ENCODE measurements around the gene FMNL2. TPM values are rescaled to one million over a fixed set of nuclear protein-coding genes. Genes with fewer than 3 reads are reported as not detected.
A peak's percentile ranks its signal among the peaks of the same experiment; 100 is the strongest.
"Not testable (repeated sequence)": the region's sequence is repeated elsewhere in the genome, so short reads cannot be mapped to it uniquely, and the experiment has no call there.

Gene FMNL2
- total RNA-seq, 1 donor from 2014 or later = 166 TPM

- Mint-ChIP-seq H3K36me3 (ENCODE audit: unreplicated experiment) (no peaks in the 10 kb centered on the region), H3K27me3 (ENCODE audit: unreplicated experiment) (peaks cover 5% of the 10 kb centered on the region), H3K4me1 (ENCODE audit: low read depth, unreplicated experiment) (peaks cover 70% of the 10 kb centered on the region)
Observed at GRCh38 chr2:152468899-152469692, 134.1 kb downstream of the FMNL2 start.

DNA sequence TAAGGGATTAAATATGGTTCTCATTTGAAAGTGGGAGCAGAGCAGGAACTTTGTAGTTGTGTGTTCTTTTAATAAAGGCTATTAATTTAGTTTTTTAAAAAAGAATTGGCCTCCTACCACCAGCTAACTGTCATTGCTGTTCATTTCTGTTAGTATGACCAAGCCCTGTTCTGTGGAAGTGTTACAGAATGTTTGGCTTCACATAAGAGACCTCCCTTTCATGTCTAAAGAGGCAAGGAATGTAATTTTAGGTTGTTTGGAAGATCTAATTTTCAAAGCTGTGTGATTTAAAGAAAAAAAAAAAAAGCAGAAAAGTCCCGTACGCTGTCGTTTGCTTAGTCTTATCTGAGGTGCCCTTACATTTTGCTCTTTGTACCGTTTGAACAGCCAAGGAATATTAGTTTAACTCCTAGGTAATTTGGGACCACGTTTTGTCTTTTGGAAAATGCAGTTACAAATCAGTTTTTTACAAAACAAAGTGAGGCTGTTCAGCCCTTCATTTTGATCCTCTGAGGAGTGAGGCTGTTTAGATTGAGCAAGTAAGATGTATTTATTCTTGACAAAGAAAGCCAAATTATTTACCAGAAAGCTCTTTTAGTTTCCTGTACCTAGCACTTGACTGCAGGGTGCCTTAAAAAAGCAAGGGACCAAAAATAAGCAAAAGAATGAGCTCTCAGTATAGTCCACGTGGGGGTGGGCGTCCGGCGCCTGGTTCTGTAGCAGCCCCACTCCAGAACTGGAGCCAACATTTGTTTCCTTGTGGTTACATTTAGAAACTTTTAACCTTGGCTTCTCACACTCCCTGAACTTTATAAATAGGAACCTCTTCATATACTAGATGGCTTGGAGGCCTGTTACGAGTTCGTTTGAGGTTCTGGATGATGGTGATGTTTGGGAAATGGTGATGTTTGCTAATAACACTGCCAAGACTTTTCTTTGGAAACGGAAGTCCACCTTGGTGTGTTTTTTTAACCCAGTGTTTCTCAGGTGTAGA is 136.2 kb downstream of the FMNL2 start:
- Mint-ChIP-seq H3K27ac (ENCODE audit: unreplicated experiment) (no peak overlapping the region), H3K4me1 (ENCODE audit: low read depth, unreplicated experiment) (peaks cover 53% of the 10 kb centered on the region)

More at GRCh38 chr2:152468899-152469692, 134.1 kb downstream of the FMNL2 start:
- TF ChIP-seq, protein P1, sequence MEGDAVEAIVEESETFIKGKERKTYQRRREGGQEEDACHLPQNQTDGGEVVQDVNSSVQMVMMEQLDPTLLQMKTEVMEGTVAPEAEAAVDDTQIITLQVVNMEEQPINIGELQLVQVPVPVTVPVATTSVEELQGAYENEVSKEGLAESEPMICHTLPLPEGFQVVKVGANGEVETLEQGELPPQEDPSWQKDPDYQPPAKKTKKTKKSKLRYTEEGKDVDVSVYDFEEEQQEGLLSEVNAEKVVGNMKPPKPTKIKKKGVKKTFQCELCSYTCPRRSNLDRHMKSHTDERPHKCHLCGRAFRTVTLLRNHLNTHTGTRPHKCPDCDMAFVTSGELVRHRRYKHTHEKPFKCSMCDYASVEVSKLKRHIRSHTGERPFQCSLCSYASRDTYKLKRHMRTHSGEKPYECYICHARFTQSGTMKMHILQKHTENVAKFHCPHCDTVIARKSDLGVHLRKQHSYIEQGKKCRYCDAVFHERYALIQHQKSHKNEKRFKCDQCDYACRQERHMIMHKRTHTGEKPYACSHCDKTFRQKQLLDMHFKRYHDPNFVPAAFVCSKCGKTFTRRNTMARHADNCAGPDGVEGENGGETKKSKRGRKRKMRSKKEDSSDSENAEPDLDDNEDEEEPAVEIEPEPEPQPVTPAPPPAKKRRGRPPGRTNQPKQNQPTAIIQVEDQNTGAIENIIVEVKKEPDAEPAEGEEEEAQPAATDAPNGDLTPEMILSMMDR (IDR thresholded peaks at IDR 0.05; ENCODE audit: partially characterized antibody, unreplicated experiment) = no peak
- Mint-ChIP-seq H3K27ac (ENCODE audit: unreplicated experiment) (peak overlapping the region; percentile 16), H3K9me3 (ENCODE audit: unreplicated experiment) (peaks cover 8% of the 10 kb centered on the region), H3K4me3 (ENCODE audit: unreplicated experiment) (peak overlapping the region; percentile 13)
- DNase-seq = no peak

GRCh38 chr2:152472481-152472887 is 137.5 kb downstream of the FMNL2 start:
- Mint-ChIP-seq H3K4me3 (ENCODE audit: unreplicated experiment) (no peak overlapping the region), H3K27me3 (ENCODE audit: unreplicated experiment) (peaks cover 3% of the 10 kb centered on the region), H3K36me3 (ENCODE audit: unreplicated experiment) (no peaks in the 10 kb centered on the region), H3K9me3 (ENCODE audit: unreplicated experiment) (peaks cover 2% of the 10 kb centered on the region), H3K27ac (ENCODE audit: unreplicated experiment) (no peak overlapping the region), H3K4me1 (ENCODE audit: low read depth, unreplicated experiment) (peaks cover 42% of the 10 kb centered on the region)
- DNase-seq = no peak
- TF ChIP-seq, protein P1 (IDR thresholded peaks at IDR 0.05; ENCODE audit: partially characterized antibody, unreplicated experiment) = no peak

More for the DNA sequence above, 136.2 kb downstream of the FMNL2 start:
- Mint-ChIP-seq H3K36me3 (ENCODE audit: unreplicated experiment) (no peaks in the 10 kb centered on the region), H3K27me3 (ENCODE audit: unreplicated experiment) (peaks cover 2% of the 10 kb centered on the region), H3K9me3 (ENCODE audit: unreplicated experiment) (peaks cover 2% of the 10 kb centered on the region), H3K4me3 (ENCODE audit: unreplicated experiment) (no peak overlapping the region)
- DNase-seq = no peak
- TF ChIP-seq, protein P1 (IDR thresholded peaks at IDR 0.05; ENCODE audit: partially characterized antibody, unreplicated experiment) = no peak

- peaks cover 2% of the 10 kb centered on the region for H3K9me3 Mint-ChIP-seq (ENCODE audit: unreplicated experiment)
Observed at GRCh38 chr2:152473151-152473857, 138.3 kb downstream of the FMNL2 start.

DNA sequence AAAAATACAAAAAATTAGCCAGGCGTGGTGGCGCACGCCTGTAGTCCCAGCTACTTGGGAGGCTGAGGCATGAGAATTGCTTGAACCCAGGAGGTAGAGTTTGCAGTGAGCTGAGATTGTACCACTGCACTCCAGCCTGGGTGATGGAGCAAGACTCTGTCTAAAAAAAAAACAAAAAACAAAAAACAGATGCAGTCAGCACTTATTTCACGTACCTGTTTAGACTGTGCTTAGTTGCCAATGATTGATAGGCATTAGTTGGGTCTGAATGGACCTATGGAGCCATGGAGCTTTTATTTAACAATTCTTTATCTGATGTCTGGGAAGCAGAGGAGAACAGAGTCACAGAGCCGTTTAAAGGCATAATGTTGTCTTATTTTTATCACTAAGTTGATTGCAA is 139.5 kb downstream of the FMNL2 start:
- H3K9me3 Mint-ChIP-seq (ENCODE audit: unreplicated experiment); DNase-seq; H3K27ac Mint-ChIP-seq (ENCODE audit: unreplicated experiment): not testable (repeated sequence)

More at GRCh38 chr2:152473151-152473857, 138.3 kb downstream of the FMNL2 start:
- TF ChIP-seq, protein P1 (IDR thresholded peaks at IDR 0.05; ENCODE audit: partially characterized antibody, unreplicated experiment) = no peak
- Mint-ChIP-seq H3K27ac (ENCODE audit: unreplicated experiment) (no peak overlapping the region), H3K4me1 (ENCODE audit: low read depth, unreplicated experiment) (peaks cover 35% of the 10 kb centered on the region), H3K4me3 (ENCODE audit: unreplicated experiment) (no peak overlapping the region), H3K36me3 (ENCODE audit: unreplicated experiment) (no peaks in the 10 kb centered on the region), H3K27me3 (ENCODE audit: unreplicated experiment) (peaks cover 4% of the 10 kb centered on the region)
- DNase-seq = no peak

More for the DNA sequence above, 139.5 kb downstream of the FMNL2 start:
- not testable (repeated sequence) for H3K36me3 Mint-ChIP-seq (ENCODE audit: unreplicated experiment); H3K4me3 Mint-ChIP-seq (ENCODE audit: unreplicated experiment); H3K27me3 Mint-ChIP-seq (ENCODE audit: unreplicated experiment)
- peaks cover 24% of the 10 kb centered on the region for H3K4me1 Mint-ChIP-seq (ENCODE audit: low read depth, unreplicated experiment)

Measured in glutamatergic neuron (in vitro differentiated cells).